ENCODE results near the gene TTC9. TPM values are rescaled to one million over a fixed set of nuclear protein-coding genes. Genes with fewer than 3 reads are reported as not detected.

TTC9 gene
- total RNA-seq, 1 experiment from 2014 or later: 26.2 TPM

DNA sequence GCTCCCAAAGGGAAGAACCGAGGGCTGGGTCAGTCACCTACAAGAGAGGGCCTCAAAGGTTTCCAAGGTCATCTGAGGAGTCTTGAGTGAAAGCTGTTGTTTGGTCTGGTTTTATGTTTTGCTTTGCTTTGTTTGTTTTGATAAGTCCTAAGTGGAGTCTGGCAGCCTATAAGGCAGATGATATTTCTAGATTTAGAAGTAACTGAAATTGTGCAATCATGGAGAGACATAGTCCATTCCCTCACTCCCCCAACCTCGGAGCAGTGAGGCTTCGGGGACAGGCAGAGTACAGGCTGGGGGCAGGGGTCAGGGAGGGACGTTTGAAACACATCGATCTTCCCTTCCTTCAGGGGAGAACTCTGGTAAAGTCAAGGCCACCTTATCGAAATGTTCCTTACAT is 42.3 kb downstream of the TTC9 start:
- ChIA-PET CTCF (interaction anchor here (2.1 kb wide), 1 partner anchor 29 kb away, joined by 9 read pairs; no protein-coding TSS in a partner anchor), POLR2A (no interaction called here)
- Mint-ChIP-seq H3K27ac (no peak overlapping the region), H3K4me1 (peaks cover 38% of the 10 kb centered on the region), H3K27me3 (ENCODE audit: low read depth) (no peaks in the 10 kb centered on the region), H3K4me3 (no peak overlapping the region), H3K9me3 (no peaks in the 10 kb centered on the region), H3K36me3 (no peaks in the 10 kb centered on the region)
- TF ChIP-seq ZNF416 (CRISPR knock-in tag; IDR thresholded peaks at IDR 0.05): no peak
- TF ChIP-seq SMAD4 (CRISPR knock-in tag; IDR thresholded peaks at IDR 0.05): no peak
- no peak for TF ChIP-seq ARID4B (CRISPR knock-in tag; IDR thresholded peaks at IDR 0.05; ENCODE audit: borderline replicate concordance)
- no peak for TF ChIP-seq ZNF232 (CRISPR knock-in tag; IDR thresholded peaks at IDR 0.05)
- TF ChIP-seq JAZF1 (CRISPR knock-in tag; IDR thresholded peaks at IDR 0.05): no peak
- no peak for TF ChIP-seq ZNF396 (CRISPR knock-in tag; IDR thresholded peaks at IDR 0.05; ENCODE audit: borderline replicate concordance)
- TF ChIP-seq MLX (CRISPR knock-in tag; IDR thresholded peaks at IDR 0.05): no peak
- TF ChIP-seq ZBTB43 (CRISPR knock-in tag; IDR thresholded peaks at IDR 0.05): no peak
- TF ChIP-seq SOX15 (CRISPR knock-in tag; IDR thresholded peaks at IDR 0.05): no peak
- TF ChIP-seq KAT7 (CRISPR knock-in tag; IDR thresholded peaks at IDR 0.05; ENCODE audit: borderline replicate concordance): no peak
- no peak for TF ChIP-seq IRF2 (CRISPR knock-in tag; IDR thresholded peaks at IDR 0.05; ENCODE audit: borderline replicate concordance, low read depth)
- TF ChIP-seq RORB (CRISPR knock-in tag; IDR thresholded peaks at IDR 0.05): no peak
- TF ChIP-seq ZNF425 (CRISPR knock-in tag; conservative IDR thresholded peaks at IDR 0.05): no peak
- TF ChIP-seq, protein P1, sequence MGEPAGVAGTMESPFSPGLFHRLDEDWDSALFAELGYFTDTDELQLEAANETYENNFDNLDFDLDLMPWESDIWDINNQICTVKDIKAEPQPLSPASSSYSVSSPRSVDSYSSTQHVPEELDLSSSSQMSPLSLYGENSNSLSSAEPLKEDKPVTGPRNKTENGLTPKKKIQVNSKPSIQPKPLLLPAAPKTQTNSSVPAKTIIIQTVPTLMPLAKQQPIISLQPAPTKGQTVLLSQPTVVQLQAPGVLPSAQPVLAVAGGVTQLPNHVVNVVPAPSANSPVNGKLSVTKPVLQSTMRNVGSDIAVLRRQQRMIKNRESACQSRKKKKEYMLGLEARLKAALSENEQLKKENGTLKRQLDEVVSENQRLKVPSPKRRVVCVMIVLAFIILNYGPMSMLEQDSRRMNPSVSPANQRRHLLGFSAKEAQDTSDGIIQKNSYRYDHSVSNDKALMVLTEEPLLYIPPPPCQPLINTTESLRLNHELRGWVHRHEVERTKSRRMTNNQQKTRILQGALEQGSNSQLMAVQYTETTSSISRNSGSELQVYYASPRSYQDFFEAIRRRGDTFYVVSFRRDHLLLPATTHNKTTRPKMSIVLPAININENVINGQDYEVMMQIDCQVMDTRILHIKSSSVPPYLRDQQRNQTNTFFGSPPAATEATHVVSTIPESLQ (CRISPR knock-in tag; IDR thresholded peaks at IDR 0.05): no peak
- no peak for TF ChIP-seq TCF7 (CRISPR knock-in tag; IDR thresholded peaks at IDR 0.05; ENCODE audit: low read depth)
- TF ChIP-seq SMAD3 (CRISPR knock-in tag; IDR thresholded peaks at IDR 0.05; ENCODE audit: borderline replicate concordance): no peak
- no peak for TF ChIP-seq PRRX2 (CRISPR knock-in tag; IDR thresholded peaks at IDR 0.05)
- no peak for DNase-seq (ENCODE audit: low spot score)
- ATAC-seq: no peak

All from WTC11 (cell line).